GM21723 (cell line): ENCODE results near the gene LRTM1.

Experiments
- ATAC-seq: cut with Tn5 transposase; IDR thresholded peaks from one replicate; pipeline ENCODE4 v1.9.1; 2021; ENCODE audit warnings: mild to moderate bottlenecking, moderate library complexity; ENCODE audit not compliant: unreplicated experiment

LRTM1 gene

DNA sequence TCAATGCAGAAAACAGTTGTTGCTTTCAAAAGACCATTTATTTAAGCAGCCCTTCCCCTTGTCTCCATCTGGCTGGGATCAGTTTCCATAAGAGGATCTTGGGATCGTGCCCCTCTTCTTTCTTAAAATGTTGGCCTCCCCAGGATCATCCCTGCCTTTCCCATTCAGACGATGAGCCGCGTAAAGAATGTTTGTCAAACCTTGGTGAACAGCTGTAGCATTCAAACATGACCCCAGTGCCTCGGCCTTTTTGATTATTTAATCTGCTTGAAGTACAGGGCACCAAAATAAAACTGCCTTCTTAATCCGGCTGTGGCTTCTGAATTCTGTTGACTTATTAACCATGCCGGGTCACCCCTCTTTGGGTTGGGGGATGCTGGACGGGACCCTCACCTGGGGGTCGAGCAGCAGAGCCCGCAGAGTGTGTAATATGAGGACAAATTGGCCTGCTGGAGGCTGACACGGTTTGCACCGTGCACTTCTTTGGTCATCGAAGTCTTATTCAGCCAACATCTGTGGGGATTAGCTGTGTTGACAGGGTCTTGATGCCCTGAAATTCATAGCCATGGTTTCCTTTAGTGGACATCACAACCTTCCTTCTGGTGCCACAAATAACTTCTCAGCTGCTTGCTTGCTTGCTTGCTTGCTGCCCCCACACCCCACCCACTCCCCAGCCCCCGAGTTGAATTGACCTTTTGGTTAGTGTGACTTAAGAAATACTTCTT lies at the start of gene LRTM1:
TSS of gene LRTM1 (minus strand) at position 14 of the 725 bp plus-strand sequence. CDS start 148 bp downstream, outside the sequence.
- ATAC-seq = no peak

DNA sequence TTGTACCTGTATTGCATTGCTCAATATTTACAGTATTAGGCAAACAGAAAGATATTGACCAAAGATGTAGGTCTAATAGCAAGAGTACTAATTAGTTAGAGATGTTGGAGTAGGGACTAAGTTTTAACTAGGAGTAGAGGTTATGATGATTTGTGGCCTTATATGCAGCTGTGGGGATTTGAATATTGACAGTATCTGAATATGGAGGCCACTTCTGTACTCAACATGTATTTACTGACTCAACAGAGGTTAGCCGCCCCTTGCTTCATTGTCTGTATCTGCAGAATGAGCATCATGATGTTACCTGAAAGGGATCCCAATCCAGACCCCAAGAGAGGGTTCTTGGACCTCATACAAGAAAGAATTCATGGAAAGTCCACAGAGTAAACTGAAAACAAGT lies 49.6 kb upstream of the LRTM1 start:
- no peak for ATAC-seq

DNA sequence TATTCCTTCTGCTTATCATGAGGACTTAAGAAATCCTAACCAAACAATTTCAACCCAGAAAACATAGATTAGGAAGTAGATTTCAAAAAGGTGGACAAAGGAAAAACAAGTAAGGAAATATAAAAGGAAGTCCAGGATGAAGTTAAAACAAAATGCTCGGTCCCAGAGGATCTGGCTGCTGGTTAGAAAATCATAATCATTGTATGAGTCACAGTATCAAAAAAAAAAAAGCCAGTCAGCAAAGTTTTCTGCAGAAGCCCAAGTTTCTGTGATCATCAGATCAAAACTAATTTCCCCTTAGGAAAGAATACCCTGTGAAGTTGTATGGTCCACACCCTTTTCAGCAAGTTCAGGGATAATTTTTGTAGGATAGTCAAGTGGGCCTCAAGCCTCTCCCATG lies 43.0 kb upstream of the LRTM1 start:
- ATAC-seq = no peak

DNA sequence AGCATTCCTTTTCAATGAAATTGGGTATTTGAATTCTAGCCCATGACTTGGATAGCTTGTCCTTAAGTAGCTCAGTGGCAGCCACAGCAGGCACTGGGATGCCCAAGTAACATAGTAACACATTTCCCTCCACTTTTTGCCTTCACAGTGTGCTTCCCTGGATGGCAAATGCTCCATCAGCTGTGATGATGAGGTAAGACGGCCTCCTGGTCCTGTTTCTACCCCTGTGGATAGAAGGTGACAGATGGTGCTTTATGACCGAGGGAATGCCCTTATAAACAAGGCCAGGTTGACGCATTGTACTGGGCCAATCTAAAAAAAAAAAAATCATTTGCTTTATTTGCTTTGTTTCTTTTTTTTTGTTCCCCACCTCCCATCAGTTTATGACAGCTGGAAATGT lies 41.8 kb upstream of the LRTM1 start:
- no peak for ATAC-seq

DNA sequence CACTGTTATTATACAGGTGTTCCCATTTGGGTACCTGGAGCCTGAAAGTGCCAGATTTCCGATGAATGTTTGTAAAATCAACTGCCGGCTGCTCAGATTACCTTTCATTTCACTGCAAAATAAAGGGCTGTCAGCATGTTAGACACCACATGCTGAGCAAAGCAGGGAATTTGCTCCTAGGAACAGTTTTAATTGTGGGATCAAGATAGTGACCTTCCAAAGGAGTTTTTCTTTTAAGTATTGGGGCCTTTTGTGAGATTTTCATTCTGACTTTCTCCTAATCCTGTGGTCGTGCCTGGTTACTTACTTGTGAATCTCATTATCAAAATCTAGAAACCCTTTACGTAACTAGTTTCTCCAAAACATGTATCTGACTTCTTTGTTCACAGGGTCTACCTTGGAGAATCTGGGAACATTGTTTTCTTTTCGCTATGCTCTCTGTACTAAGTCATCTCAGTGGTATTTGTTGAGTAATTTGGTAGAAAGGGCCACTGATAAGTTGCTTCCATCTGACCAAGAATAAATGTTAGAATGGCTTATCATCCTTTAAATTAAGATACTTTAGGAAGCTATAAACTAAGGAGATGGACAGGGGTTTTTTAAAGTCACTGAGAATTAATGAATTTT lies 40.8 kb upstream of the LRTM1 start:
- no peak for ATAC-seq

DNA sequence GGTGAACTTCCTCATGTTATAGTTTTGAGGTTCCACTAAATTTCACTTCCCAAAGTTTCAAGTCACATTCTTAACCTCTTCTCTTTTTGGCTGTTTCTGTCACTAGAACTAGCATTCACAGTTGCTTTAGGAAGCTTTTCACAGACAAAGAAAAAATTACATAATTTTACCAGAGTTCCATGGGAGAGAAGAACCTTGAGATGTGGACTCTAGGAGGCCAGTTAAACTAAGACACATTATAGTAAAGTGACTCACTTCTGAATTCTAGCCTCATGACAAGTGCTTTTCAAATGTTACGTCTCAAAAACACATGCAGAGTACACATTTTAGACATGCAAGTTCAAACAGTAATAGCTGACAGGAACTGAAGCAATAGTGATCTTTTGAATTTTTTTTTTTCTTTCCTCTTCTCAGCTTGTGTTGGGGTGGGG lies 39.9 kb upstream of the LRTM1 start:
- ATAC-seq = no peak

DNA sequence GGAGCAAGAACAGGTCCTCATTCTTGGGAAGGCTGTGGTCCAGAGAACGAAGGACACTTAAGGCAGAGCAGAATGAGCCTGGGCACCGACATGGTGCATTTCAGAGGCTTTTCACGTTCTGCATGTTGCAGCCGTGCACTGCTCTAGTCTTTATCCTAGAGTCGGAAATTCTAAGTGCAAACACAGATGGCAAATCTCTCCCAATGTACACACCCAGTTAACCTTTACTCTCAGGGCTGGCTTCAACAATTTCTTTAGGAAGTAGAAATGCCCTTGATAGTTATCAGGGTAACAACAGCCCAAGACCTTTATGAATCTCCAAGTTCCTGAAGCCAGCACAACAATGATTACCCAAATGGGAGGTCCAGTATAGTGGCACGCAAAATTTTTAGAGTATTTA lies 39.1 kb upstream of the LRTM1 start:
- ATAC-seq = no peak

DNA sequence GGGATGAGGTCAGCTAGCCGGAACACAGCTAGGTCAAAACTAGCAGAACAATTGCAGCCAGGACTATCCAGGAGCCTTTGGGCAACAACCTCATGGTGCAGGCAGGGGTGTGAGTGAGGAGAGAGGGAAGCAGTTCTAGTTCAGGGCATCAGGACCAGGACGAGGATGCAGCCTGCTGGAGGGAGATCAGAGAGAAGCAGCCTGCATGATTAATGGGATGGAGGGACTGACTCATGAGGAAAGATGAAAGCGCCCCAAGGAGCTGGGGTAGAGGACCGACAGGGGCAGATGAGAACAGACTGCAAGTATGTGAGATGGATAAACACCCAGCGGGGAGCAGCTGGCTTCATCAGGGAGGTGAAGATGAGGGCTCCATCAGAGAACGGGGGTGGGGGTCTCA lies 37.9 kb upstream of the LRTM1 start:
- ATAC-seq = no peak

DNA sequence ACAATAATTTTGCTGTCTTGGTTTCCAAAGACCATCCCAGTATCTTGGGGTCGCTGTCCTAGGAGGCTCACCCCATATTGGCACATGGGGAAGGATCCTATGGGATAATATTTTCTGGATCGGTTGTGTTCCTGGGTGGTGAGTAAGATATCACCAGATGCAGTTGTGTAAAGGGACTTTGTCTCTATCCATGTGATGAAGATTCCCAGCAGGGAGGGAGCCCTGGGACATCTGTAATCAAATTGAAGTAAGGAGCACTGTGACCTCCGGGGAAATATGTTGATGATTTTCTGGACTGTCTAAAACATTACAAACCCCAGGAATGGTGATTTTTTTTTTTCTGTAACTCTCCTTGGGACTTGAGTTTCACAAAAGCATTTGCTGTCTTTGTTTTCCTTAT lies 36.2 kb upstream of the LRTM1 start:
- no peak for ATAC-seq

GRCh38 chr3:54963641-54964040 lies 35.8 kb upstream of the LRTM1 start:
- no peak for ATAC-seq

- no peak for ATAC-seq
Observed at GRCh38 chr3:54962200-54962599, 34.3 kb upstream of the LRTM1 start.

DNA sequence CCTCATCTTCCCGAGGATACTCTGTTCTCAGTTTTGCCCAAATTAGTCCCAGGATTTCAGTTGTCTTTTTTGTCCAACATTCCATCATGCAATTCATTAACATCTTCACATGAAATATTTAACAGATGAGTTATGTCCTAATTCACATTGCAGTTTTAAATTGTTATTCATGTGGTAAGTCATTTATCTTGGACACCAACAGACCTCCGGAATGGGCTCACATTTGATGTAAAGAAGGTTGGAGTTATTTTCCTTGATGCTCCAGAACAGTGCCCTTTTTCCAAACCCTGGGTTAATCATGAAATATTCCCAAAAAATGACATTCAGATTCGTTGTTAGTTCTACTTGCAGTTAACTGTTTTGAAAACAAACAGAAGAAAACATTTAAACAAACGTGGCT lies 32.8 kb upstream of the LRTM1 start:
- no peak for ATAC-seq

DNA sequence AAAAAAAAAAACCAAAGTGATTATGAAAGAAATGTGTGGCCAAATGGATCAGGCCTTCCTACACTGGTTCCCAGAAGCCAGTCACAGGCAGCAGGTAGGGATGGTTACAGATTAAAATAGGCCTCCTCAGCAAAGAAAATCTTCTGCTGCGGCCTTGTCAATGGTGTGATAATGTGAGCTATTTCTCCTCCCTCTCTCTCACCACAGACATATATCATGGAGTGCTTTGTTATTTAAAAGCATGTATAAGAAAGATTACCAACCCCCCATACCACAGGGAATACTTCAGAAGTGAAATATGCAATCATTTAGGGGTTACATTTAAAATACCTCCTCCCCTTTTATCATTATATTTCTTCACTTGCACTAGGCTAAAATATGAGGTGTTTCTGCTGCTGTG lies 32.2 kb upstream of the LRTM1 start:
- no peak for ATAC-seq

DNA sequence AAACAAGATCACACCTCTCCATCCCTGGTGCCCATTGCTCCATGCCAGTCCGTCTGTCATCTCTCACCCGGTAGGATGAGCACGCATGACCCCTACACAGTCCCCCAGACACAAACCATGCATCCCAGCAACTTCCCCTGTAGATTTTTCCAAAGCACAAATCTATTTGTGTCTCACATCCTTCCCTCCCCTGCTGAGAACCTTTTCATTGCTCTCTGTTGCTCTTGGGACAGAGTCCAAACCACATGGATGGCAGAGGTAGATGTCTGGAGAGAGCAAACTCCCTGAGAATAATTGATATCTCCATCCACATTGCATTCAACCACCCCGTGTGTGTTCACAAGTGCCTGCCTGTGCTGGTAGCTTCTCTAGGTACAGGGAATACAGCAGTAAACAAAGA lies 29.9 kb upstream of the LRTM1 start:
- no peak for ATAC-seq

DNA sequence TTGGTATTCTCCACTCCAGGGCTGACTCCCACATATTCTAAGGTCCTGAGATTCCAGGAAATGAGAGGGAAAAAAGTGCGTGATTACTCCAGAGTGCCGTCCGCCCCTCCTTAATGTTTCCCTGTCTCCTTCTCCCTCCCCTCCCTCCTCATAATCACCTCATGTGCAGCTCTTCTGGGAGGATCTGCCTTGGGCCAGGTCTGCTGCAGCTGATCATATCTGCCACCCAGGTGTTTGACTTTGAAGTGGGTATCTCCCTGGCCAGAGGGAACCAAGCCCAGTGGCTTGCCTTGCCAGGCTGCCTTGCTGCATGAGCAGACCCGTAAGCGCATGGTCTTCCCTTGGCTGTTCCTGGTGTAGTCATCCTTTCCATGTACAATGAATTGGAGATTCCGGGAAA lies 28.1 kb upstream of the LRTM1 start:
- ATAC-seq = no peak

DNA sequence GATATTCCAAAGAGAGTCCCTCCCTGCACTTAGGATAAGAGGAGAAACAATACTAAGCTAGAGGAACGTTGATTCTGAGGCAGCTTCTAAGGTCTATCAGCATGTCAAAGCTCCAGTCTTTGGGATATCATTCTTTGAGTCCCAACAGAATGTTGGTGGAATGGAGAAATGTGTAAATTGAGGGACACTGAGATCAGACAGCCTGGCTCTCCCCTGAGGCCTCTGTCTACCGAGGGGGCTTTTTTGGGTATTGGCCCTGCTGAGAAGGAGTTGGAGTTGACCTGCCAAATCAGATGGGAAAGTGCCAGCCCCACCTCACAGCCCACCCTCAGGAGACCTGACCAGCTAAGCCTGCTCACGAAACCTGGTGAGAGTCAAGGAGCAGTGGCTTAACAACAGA lies 27.6 kb upstream of the LRTM1 start:
- no peak for ATAC-seq

DNA sequence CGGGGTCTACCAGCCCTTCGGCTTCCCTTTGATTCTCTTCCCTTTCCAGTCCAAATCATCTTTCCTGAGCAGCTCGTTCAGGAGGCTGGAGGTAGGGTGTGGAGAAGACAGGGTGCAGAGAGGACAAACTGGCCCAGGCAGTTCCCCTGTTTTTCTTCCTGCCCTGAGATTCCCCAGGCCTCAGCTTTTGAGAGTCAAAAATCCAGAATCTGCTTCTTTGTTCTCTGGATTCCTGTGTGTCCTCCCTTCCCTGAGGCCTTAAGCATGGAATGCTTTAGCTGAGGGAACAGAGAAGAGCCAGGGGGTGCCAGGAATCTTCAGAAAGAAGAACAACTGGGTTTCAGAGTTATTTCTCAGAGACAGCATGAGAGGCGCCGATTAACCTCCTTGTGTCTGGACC lies 26.7 kb upstream of the LRTM1 start:
- no peak for ATAC-seq

DNA sequence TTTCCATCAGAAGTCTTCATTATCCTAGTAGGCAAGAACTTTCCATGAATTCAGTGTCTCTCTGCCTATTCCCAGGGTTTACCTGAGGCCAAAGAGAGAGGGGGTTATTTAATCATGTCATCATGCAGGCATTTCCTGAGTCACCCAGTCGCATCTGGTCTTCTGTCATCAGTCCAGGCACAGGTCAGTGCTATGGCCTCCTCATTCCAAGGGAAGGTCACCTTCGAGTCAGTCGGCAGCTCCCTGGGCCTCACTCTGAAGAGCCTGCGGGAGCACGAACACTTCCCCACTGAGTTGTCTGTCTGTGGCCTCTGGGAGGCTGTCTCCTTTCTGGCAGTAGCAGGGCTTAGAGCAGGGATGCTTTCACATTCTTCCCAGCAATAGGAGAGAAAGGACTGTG lies 26.2 kb upstream of the LRTM1 start:
- no peak for ATAC-seq

DNA sequence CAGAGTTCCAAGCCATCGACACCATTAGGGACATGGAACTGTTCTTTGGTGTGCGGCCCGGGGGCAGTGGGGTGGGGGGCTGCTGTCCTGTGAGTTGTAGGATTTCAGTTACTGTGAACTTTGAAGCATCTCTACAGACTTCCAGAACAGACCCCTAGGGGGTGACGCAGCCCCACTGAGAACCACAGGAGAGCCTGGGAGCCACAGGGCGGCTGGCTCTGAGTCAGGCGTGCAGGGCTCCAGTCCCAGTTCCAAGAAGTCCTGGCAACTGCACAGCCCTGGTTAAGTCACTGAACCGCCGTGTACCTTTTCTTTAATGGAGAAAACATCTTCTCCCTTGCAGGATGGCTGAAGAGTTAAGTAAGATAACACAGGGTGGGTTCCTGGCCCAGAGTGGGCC lies 23.5 kb upstream of the LRTM1 start:
- ATAC-seq = no peak

DNA sequence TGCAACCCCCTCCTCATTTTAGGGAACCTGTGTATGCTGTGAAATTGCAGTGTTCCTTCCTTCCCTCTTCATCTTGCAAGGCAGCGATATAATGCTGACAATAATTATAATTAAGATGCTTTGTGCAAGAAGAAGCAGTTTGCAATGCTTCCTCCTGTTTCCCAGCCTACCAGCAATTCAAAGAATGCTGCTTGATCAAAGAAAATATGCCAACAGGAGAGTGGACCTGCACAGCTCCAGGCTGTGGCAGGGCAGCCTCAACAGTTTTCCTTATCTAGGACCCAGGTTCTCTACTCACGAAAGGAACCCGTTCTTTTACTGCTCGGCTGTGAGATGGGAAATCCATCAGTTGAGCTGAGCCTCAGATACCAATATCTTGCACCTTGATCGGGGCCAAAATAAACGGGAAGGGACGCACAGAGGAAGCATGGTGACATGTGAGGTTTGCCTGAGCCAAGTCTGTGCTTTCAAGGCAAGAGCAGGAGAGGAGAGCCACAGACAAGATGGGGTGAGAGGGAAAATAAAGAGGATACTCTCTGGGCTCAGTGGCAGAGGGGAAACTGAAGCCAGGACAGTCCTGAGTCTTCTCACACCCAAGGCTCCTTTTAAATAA lies 22.6 kb upstream of the LRTM1 start:
- ATAC-seq = no peak

DNA sequence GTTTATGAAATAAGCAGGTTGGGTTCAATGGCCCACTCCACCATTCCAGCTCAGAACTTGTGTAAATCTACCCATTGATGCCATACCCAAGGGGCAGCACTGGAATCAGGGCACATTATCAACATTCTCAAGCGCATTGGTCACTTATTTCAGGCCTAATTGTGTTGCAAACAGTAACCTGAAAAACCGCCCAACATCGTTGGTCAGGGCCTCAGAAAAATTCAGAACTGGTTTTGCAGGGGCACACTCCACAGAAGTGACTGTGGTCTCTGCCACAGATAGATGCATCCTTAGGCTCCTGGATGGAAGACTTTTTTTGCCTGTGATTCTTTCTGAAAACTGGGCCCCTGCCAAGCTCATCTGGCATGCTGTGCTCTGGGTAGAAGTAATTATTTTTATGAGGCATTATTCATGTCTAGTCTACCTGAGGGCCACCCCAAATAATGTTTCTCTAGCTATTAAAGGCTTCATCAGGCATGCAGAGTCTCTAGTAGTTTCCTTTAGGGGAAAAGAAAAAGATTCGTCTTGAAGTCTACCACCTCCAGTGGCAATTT lies 21.7 kb upstream of the LRTM1 start:
- ATAC-seq = no peak

- no peak for ATAC-seq
Observed at GRCh38 chr3:54941690-54942362, 14.0 kb upstream of the LRTM1 start.
